HCT116 (cell line): ENCODE results near the gene CHRNE. TPM values are rescaled to one million over a fixed set of nuclear protein-coding genes. Genes with fewer than 3 reads are reported as not detected.

Experiments used
- ATAC-seq: fragments of 200-7000 bp; cut with Tn5 transposase; 2 replicates; pipeline ENCODE4 v1.9.1; 2020; ENCODE audit warnings: mild to moderate bottlenecking, moderate library complexity
- BruUV-seq: library from RNA; stranded (reverse); fragments of 400-500 nt; replicated peaks from 2 replicates; lab custom pipeline; 2021; lab: Mats Ljungman, UMichigan
- CTCF ChIA-PET: fragments of 300-600 bp; sonication (Branson Sonifier 250); formaldehyde crosslinking; loops from one replicate; lab custom pipeline; 2021; ENCODE audit warnings: antibody characterized with exemption; lab: Charles Lee
- POLR2A ChIA-PET: fragments of 300-600, 350-600 bp; sonication (Branson Sonifier 250); formaldehyde crosslinking; loops from one replicate; lab custom pipeline; 2021; ENCODE audit warnings: antibody characterized with exemption; lab: Charles Lee
- RAD21 ChIA-PET, 2 experiments: fragments of 300-600 bp; sonication (Branson Sonifier 250); formaldehyde crosslinking; loops; one replicate each; lab custom pipeline; 2023; ENCODE audit warnings: low total read pairs in 2 of 2; ENCODE audit not compliant: uncharacterized antibody in 2 of 2, unreplicated experiment in 2 of 2, low non-redundant PET in 1 of 2; lab: Charles Lee
- DNase-seq: peaks from one replicate; pipeline ENCODE4 v3.0.0-alpha.2; 2010; ENCODE audit warnings: low read depth, low spot score
- H2AFZ ChIP-seq: fragments of 200-600 bp; shearing (Covaris generic), sonication (generic); 2 replicates; pipeline ENCODE4 v1.6.1; 2017; ENCODE audit warnings: low read depth, mixed run types, mixed read lengths, antibody characterized with exemption, low read length; ENCODE audit not compliant: poor library complexity, severe bottlenecking
- H3K27ac ChIP-seq: 2 replicates; pipeline ENCODE4 v1.5.1; 2012; ENCODE audit warnings: low read depth, low read length
- H3K27me3 ChIP-seq: fragments of 200-600 bp; sonication (generic); 2 replicates; pipeline ENCODE4 v1.6.1; 2016; ENCODE audit warnings: mixed run types, low read length, mixed read lengths; ENCODE audit not compliant: insufficient read depth
- H3K36me3 ChIP-seq, 2 experiments: fragments of 200-500 bp in 1 of 2; fragments of 200-600 bp in 1 of 2; sonication (Bioruptor generic) in 1 of 2; sonication (generic) in 1 of 2; 2 replicates each; pipeline versions ENCODE4 v1.5.1 to v1.6.1; 2014 to 2016; ENCODE audit warnings: low read length in 2 of 2, inconsistent platforms in 1 of 2, mixed read lengths in 1 of 2, mixed run types in 1 of 2; ENCODE audit not compliant: insufficient read depth in 2 of 2, control insufficient read depth in 1 of 2
- H3K4me1 ChIP-seq, 2 experiments: fragments of 200-600 bp in 1 of 2; sonication (generic) in 1 of 2; 2 replicates each; pipeline versions ENCODE4 v1.5.1 to v1.6.1; 2012 to 2017; ENCODE audit warnings: low read length in 2 of 2, inconsistent platforms in 1 of 2, mild to moderate bottlenecking in 1 of 2, mixed read lengths in 1 of 2, mixed run types in 1 of 2, moderate library complexity in 1 of 2; ENCODE audit not compliant: insufficient read depth in 2 of 2, control insufficient read depth in 1 of 2
- H3K4me2 ChIP-seq: fragments of 200-600 bp; sonication (generic); 2 replicates; pipeline ENCODE4 v1.6.1; 2017; ENCODE audit warnings: mixed run types, low read length, mixed read lengths
- H3K4me3 ChIP-seq, 2 experiments: fragments of 200-600 bp in 1 of 2; sonication (generic) in 1 of 2; replicated peaks in 1 of 2; 2 replicates each; pipeline ENCODE4 v1.5.1; 2011 to 2016; ENCODE audit warnings: low read length in 2 of 2, control low read depth in 1 of 2, low read depth in 1 of 2, mild to moderate bottlenecking in 1 of 2, mixed read lengths in 1 of 2, mixed run types in 1 of 2
- H3K79me2 ChIP-seq: fragments of 200-600 bp; sonication (generic); 2 replicates; pipeline ENCODE4 v1.6.1; 2017; ENCODE audit warnings: mild to moderate bottlenecking, mixed run types, low read length, moderate library complexity, mixed read lengths; ENCODE audit not compliant: insufficient read depth
- H3K9ac ChIP-seq: fragments of 200-600 bp; sonication (generic); 2 replicates; pipeline ENCODE4 v1.6.1; 2016; ENCODE audit warnings: low read length, mixed read lengths
- H3K9me2 ChIP-seq: fragments of 200-600 bp; sonication (generic), shearing (Covaris generic); 2 replicates; pipeline ENCODE4 v1.6.1; 2017; ENCODE audit warnings: mixed run types, mild to moderate bottlenecking, moderate library complexity; ENCODE audit not compliant: insufficient read depth
- H3K9me3 ChIP-seq, 2 experiments: fragments of 200-500 bp in 1 of 2; fragments of 200-600 bp in 1 of 2; sonication (Bioruptor generic) in 1 of 2; sonication (generic) in 1 of 2; 2 replicates each; pipeline ENCODE4 v1.6.1; 2014 to 2017; ENCODE audit warnings: low read length in 2 of 2, mixed read lengths in 2 of 2, inconsistent platforms in 1 of 2, low read depth in 1 of 2, mild to moderate bottlenecking in 1 of 2, mixed run types in 1 of 2, moderate library complexity in 1 of 2; ENCODE audit not compliant: control insufficient read depth in 1 of 2, insufficient read depth in 1 of 2
- H4K20me1 ChIP-seq: fragments of 200-600 bp; sonication (generic), shearing (Covaris generic); 2 replicates; pipeline ENCODE4 v1.6.1; 2017; ENCODE audit warnings: mixed run types, mild to moderate bottlenecking, moderate library complexity; ENCODE audit not compliant: insufficient read depth
- CBX3 ChIP-seq: IDR thresholded peaks from 2 replicates; pipeline ENCODE4 v1.6.1; 2012; ENCODE audit warnings: low read depth
- CEBPB ChIP-seq: IDR thresholded peaks from 2 replicates; pipeline ENCODE4 v1.6.1; 2012; ENCODE audit warnings: low read depth
- CTCF ChIP-seq, 3 experiments: fragments of 200-600 bp in 1 of 3; sonication (generic) in 1 of 3; IDR thresholded peaks in 2 of 3; conservative IDR thresholded peaks in 1 of 3; 2 replicates each; pipeline ENCODE4 v1.5.1; 2012 to 2017; ENCODE audit warnings: low read depth in 2 of 3, low read length in 2 of 3, antibody characterized with exemption in 1 of 3, borderline replicate concordance in 1 of 3, control low read depth in 1 of 3, mild to moderate bottlenecking in 1 of 3, mixed read lengths in 1 of 3, mixed run types in 1 of 3, moderate library complexity in 1 of 3; ENCODE audit not compliant: insufficient read depth in 1 of 3
- EGR1 ChIP-seq: IDR thresholded peaks from 2 replicates; pipeline ENCODE4 v1.6.1; 2012; ENCODE audit warnings: low read depth
- ELF1 ChIP-seq: IDR thresholded peaks from 2 replicates; pipeline ENCODE4 v1.6.1; 2012; ENCODE audit warnings: low read depth, borderline replicate concordance
- EZH2 ChIP-seq: fragments of 200-600 bp; sonication (generic); IDR thresholded peaks from 2 replicates; pipeline ENCODE4 v1.6.1; 2017; ENCODE audit warnings: antibody characterized with exemption, mixed run types
- EZH2phosphoT487 ChIP-seq: fragments of 200-600 bp; IDR thresholded peaks from 2 replicates; pipeline ENCODE4 v1.6.1; 2018; ENCODE audit warnings: antibody characterized with exemption, borderline replicate concordance
- FOSL1 ChIP-seq: IDR thresholded peaks from 2 replicates; pipeline ENCODE4 v1.6.1; 2012; ENCODE audit warnings: low read depth
- JUND ChIP-seq: IDR thresholded peaks from 2 replicates; pipeline ENCODE4 v1.6.1; 2012
- MAX ChIP-seq: IDR thresholded peaks from 2 replicates; pipeline ENCODE4 v1.6.1; 2012
- POLR2A ChIP-seq: IDR thresholded peaks from 2 replicates; pipeline ENCODE4 v1.7.0; 2011; ENCODE audit warnings: borderline replicate concordance; ENCODE audit not compliant: insufficient read depth, insufficient read length; ENCODE audit errors: extremely low read depth
- RAD21 ChIP-seq: IDR thresholded peaks from 2 replicates; pipeline ENCODE4 v1.6.1; 2012; ENCODE audit warnings: low read depth, mild to moderate bottlenecking
- REST ChIP-seq: IDR thresholded peaks from 2 replicates; pipeline ENCODE4 v1.6.1; 2012; ENCODE audit warnings: low read depth
- SIN3A ChIP-seq: IDR thresholded peaks from 2 replicates; pipeline ENCODE4 v1.6.1; 2012; ENCODE audit warnings: low read depth
- SRF ChIP-seq: IDR thresholded peaks from 2 replicates; pipeline ENCODE4 v1.6.1; 2012; ENCODE audit warnings: low read depth
- TCF7L2 ChIP-seq: IDR thresholded peaks from 2 replicates; pipeline ENCODE4 v1.7.0; 2011; ENCODE audit warnings: borderline replicate concordance, inconsistent platforms; ENCODE audit not compliant: insufficient read depth, insufficient read length; ENCODE audit errors: extremely low read depth
- ZBTB33 ChIP-seq: IDR thresholded peaks from 2 replicates; pipeline ENCODE4 v1.6.1; 2011; ENCODE audit warnings: mild to moderate bottlenecking, low read length, moderate library complexity; ENCODE audit not compliant: insufficient replicate concordance; ENCODE audit errors: extremely low read depth
- ZFX ChIP-seq: fragments of 450-650 bp; IDR thresholded peaks from 2 replicates; pipeline ENCODE4 v1.6.1; 2017
- intact Hi-C: fragments of 100-400 bp; cut with micrococcal nuclease; formaldehyde crosslinking; loops from 2 replicates; pipeline ENCODE4 v1.10.0; 2022
- total RNA-seq: library from RNA; stranded (reverse); gene quantifications from one replicate; pipeline ENCODE4 v1.2.1, GENCODE V29; 2021; ENCODE audit not compliant: unreplicated experiment

The CHRNE gene
- total RNA-seq, 1 experiment from 2014 or later: 0.30 TPM

- Histone ChIP-seq H3K27ac (no peak overlapping the region), H3K27me3 (no peaks in the 10 kb centered on the region), H3K9ac (no peak overlapping the region), H3K36me3 (no peaks in the 10 kb centered on the region), H3K79me2 (peaks cover 76% of the 10 kb centered on the region), H3K9me2 (no peaks in the 10 kb centered on the region), H4K20me1 (no peaks in the 10 kb centered on the region), H3K4me3 (no peak overlapping the region), H3K4me2 (peak overlapping the region; percentile 35), H3K9me3 (no peaks in the 10 kb centered on the region), H2AFZ (no peak overlapping the region), H3K4me1 (peaks cover 25 to 69% of the 10 kb centered on the region in 2 experiments)
- no TSS peak for BruUV-seq
- ChIA-PET POLR2A (no interaction called here), RAD21 (no interaction called here), CTCF (no interaction called here)
- TF ChIP-seq TCF7L2 (no peak), CEBPB (no peak), CBX3 (no peak), REST (no peak), ELF1 (no peak), EGR1 (no peak), JUND (no peak), ZBTB33 (no peak), RAD21 (no peak), EZH2 (no peak), ZFX (no peak), CTCF (IDR thresholded peaks at IDR 0.05 in 2 of 3, conservative IDR thresholded peaks at IDR 0.05 in 1 of 3; ENCODE audit: borderline replicate concordance in 1 of 3, insufficient read depth in 1 of 3, low read depth in 2 of 3, low read length in 2 of 3) (no peak), EZH2phosphoT487 (no peak), SIN3A (no peak), POLR2A (no peak), SRF (no peak), FOSL1 (no peak), MAX (no peak)
- intact Hi-C loops: no loop called here
- DNase-seq (no peak), ATAC-seq (no peak)
These were observed 50.2 kb downstream of the CHRNE start for GRCh38 chr17:4852567-4853207.
